Measurements from ENCODE around the gene NDRG4.

GRCh38 chr16:58530179-58530578 lies 30.2 kb downstream of the NDRG4 start:
- TF ChIP-seq ZZZ3 (CRISPR knock-in tag; IDR thresholded peaks at IDR 0.05; ENCODE audit: borderline replicate concordance) (no peak), YY1 (IDR thresholded peaks at IDR 0.05; ENCODE audit: insufficient read depth, insufficient replicate concordance, low read depth, low read length) (no peak), ZNF274 (CRISPR knock-in tag; IDR thresholded peaks at IDR 0.05) (no peak), ZNF17 (CRISPR knock-in tag; IDR thresholded peaks at IDR 0.05) (no peak), NR2C2 (CRISPR knock-in tag; IDR thresholded peaks at IDR 0.05; ENCODE audit: borderline replicate concordance) (no peak), POLR2A (IDR thresholded peaks at IDR 0.05; ENCODE audit: insufficient read depth in 1 of 2, low read depth in 2 of 2, low read length in 2 of 2) (no peak), CTCF (CRISPR knock-in tag; IDR thresholded peaks at IDR 0.05) (no peak), GZF1 (CRISPR knock-in tag; IDR thresholded peaks at IDR 0.05) (no peak), IRX3 (CRISPR knock-in tag; IDR thresholded peaks at IDR 0.05; ENCODE audit: borderline replicate concordance, low read depth) (no peak), MTERF4 (CRISPR knock-in tag; IDR thresholded peaks at IDR 0.05) (no peak), ZNF777 (CRISPR knock-in tag; IDR thresholded peaks at IDR 0.05) (no peak)
